ENCODE data around the gene APOBEC3G.

- TF ChIP-seq CTCF (IDR thresholded peaks at IDR 0.05; ENCODE audit: low read depth, low read length): peak; percentile 85
- no peak for TF ChIP-seq POLR2A (IDR thresholded peaks at IDR 0.05; ENCODE audit: extremely low read depth, insufficient read length)
Observed at GRCh38 chr22:39135092-39135896, 58.2 kb downstream of the APOBEC3G start.

Measured in NB4 (cell line).